Gastroesophageal sphincter (tissue), 4 donors: Measurements from ENCODE around the gene FSHB. TPM values are rescaled to one million over a fixed set of nuclear protein-coding genes. Genes with fewer than 3 reads are reported as not detected.

Experiments used
- ATAC-seq: fragments of 150-250 bp; one replicate; pipeline ENCODE4 v1.9.1; 2016; ENCODE audit warnings: mild to moderate bottlenecking, moderate library complexity
- H3K27ac ChIP-seq, 4 donors: fragments of 200-600 bp; sonication (generic) in 3 of 4; 1 replicate in 3 of 4; 2 replicates in 1 of 4; pipeline ENCODE4 v1.5.1; 2016 to 2019
- H3K27me3 ChIP-seq: fragments of 200-600 bp; sonication (generic); one replicate; pipeline ENCODE4 v1.5.1; 2019
- H3K36me3 ChIP-seq, 2 donors: fragments of 200-600 bp; sonication (generic); one replicate each; pipeline ENCODE4 v1.5.1; 2019; ENCODE audit warnings: control low read depth in 1 of 2
- H3K4me1 ChIP-seq, 3 donors: fragments of 200-600 bp; sonication (generic); 1 replicate in 2 of 3; 2 replicates in 1 of 3; pipeline ENCODE4 v1.5.1; 2016 to 2019; ENCODE audit warnings: control low read depth in 2 of 3
- H3K4me3 ChIP-seq, 2 donors: fragments of 200-600 bp; sonication (generic); one replicate each; pipeline ENCODE4 v1.5.1; 2019; ENCODE audit warnings: mild to moderate bottlenecking in 1 of 2, moderate library complexity in 1 of 2
- H3K9me3 ChIP-seq, 3 donors: fragments of 200-600 bp; sonication (generic); one replicate each; pipeline ENCODE4 v1.5.1; 2017 to 2019; ENCODE audit warnings: control low read depth in 2 of 3
- CTCF ChIP-seq, 4 experiments: fragments of 200-600 bp in 2 of 4; fragments of 450-650 bp in 2 of 4; sonication (generic) in 1 of 4; IDR thresholded peaks; one replicate each; pipeline ENCODE4 v1.5.1; 2017 to 2019; ENCODE audit warnings: antibody characterized with exemption in 4 of 4, mild to moderate bottlenecking in 2 of 4, moderate library complexity in 2 of 4
- EP300 ChIP-seq: sonication (generic); formaldehyde crosslinking; IDR thresholded peaks from one replicate; pipeline ENCODE4 v1.6.1; 2017; ENCODE audit warnings: antibody characterized with exemption, mild to moderate bottlenecking
- POLR2A ChIP-seq, 2 donors: fragments of 450-650 bp; IDR thresholded peaks; one replicate each; pipeline ENCODE4 v1.6.1; 2017; ENCODE audit warnings: antibody characterized with exemption in 2 of 2, mild to moderate bottlenecking in 2 of 2, moderate library complexity in 1 of 2
- POLR2AphosphoS5 ChIP-seq: sonication (generic); formaldehyde crosslinking; IDR thresholded peaks from one replicate; pipeline ENCODE4 v1.6.1; 2017; ENCODE audit warnings: antibody characterized with exemption
- WGBS, 2 donors: methylation state at CpG; one replicate each; pipeline ENCODE4 v1.1.5; 2018; ENCODE audit warnings: low coverage in 1 of 2; 5-methylcytosine and 5-hydroxymethylcytosine counted together
- total RNA-seq, 4 donors: library from RNA; depleted of rRNA; stranded (reverse); fragments of >200 nt; gene quantifications; one replicate each; pipeline ENCODE4 v1.1.0, GENCODE V29; 2016

Gene FSHB
- total RNA-seq, 4 donors from 2014 or later = not detected

DNA sequence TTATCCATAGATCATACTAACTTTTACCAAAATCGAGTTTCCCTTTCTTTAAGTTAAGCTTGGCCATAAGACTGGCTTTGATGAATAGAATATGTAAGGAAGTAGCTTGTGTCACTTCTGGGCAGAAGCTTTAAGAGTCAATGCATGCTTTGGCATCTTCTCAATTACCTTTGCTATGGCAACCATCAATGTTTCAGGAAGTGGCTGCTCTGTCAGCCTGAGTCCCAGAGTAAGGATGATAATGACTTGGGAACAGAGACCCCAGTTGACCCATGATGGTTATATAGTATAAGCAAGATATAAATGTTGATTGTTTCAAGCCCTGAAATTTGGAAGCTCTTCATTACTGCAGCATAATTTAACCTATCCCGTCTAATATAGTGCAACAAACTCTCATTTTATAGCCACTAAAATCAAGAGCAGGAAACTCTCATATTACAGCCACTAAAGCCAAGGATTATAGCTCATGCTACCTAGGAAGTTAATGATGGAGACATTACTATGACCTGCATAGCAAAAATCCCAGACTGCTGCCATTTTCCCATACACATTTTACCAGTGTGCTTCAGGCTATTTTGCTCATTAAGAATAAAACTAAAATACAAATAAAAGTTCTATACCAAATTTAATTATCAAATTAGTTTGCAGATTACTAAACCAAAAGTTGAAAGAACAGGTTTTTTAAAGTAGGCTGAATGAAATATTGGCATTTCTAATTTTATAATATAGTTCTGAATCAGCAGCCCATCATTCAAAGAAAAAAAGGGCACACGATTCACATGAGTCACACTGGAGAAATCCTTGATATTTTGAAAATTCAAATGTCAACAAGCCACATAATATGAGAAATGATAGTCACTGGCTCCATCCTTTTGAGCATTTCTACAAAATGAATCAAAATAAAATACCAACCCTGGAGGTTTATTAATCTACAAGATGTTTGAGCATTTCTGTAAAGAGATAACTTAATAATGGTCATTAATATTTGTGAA, 23.8 kb downstream of the FSHB start:
- Histone ChIP-seq H3K4me1 (no peaks in the 10 kb centered on the region), H3K4me3 (no peak overlapping the region), H3K27me3 (no peaks in the 10 kb centered on the region), H3K36me3 (no peaks in the 10 kb centered on the region), H3K27ac (no peak overlapping the region), H3K9me3 (no peaks in the 10 kb centered on the region)
- TF ChIP-seq POLR2AphosphoS5 = no peak
- ATAC-seq = no peak
- 47 to 64% methylated on average over 2 to 3 of the region's 3 CpGs for WGBS, 2 donors

- WGBS, 2 donors = 58 to 65% methylated on average over 5 of the region's 5 CpGs
- Histone ChIP-seq H3K27ac (no peak overlapping the region), H3K27me3 (no peaks in the 10 kb centered on the region), H3K9me3 (no peaks in the 10 kb centered on the region), H3K36me3 (no peaks in the 10 kb centered on the region), H3K4me3 (no peak overlapping the region), H3K4me1 (no peaks in the 10 kb centered on the region)
- ATAC-seq = no peak
- TF ChIP-seq POLR2A (IDR thresholded peaks at IDR 0.05) (no peak), EP300 (no peak), CTCF (IDR thresholded peaks at IDR 0.05) (no peak), POLR2AphosphoS5 (no peak)
Measured at GRCh38 chr11:30255637-30256036, 24.8 kb downstream of the FSHB start.

DNA sequence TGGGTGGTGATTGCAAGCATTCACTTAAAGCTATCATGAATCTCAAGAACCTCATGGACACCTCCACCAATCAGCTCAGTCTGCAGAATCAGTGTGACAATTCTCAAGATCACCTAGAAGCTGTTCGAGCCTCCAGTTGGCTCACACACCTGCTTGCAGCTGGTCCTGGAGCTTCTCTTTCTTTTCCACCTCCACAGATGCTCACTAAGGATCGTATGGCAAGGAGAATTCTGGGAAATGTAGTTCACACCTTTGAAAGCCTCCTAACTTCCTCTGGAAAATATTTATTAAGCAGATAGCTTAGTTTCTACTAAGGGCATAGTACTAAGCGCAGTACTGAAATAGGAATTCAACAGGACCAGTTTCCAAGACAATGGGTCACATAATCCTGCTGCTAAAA, 26.2 kb downstream of the FSHB start:
- ATAC-seq = no peak
- H3K36me3 ChIP-seq = no peaks in the 10 kb centered on the region
- no peaks in the 10 kb centered on the region for H3K4me1 ChIP-seq
- no peak overlapping the region for H3K27ac ChIP-seq
- H3K27me3 ChIP-seq = no peaks in the 10 kb centered on the region
- WGBS, 2 donors = 65 to 75% methylated on average over 2 to 3 of the region's 3 CpGs
- no peak overlapping the region for H3K4me3 ChIP-seq
- H3K9me3 ChIP-seq = no peaks in the 10 kb centered on the region
- no peak for TF ChIP-seq CTCF (IDR thresholded peaks at IDR 0.05)
- no peak for TF ChIP-seq POLR2A (IDR thresholded peaks at IDR 0.05)
- TF ChIP-seq EP300 = no peak
- no peak for TF ChIP-seq POLR2AphosphoS5

DNA sequence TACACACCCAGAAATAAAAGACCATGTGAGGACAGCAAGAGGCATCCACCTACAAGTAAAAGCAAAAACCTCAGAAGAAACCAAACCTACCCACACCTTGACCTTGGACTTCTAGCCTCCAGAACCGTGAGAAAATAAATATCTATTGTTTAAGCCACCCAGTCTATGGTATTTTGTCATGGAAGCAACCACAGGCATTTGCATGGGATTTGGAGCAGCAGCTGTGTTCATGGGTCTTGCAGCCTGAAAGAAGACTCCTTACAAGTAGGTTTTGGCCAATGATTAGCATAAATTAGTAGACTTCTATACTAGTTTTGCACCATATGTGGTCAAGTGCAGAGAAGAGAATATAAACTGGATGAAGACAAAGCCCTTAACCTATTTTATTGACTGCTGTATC, 27.9 kb downstream of the FSHB start:
- no peak for TF ChIP-seq CTCF (IDR thresholded peaks at IDR 0.05)
- Histone ChIP-seq H3K27ac (no peak overlapping the region), H3K9me3 (no peaks in the 10 kb centered on the region), H3K4me1 (no peaks in the 10 kb centered on the region), H3K4me3 (no peak overlapping the region), H3K27me3 (no peaks in the 10 kb centered on the region), H3K36me3 (no peaks in the 10 kb centered on the region)
- 45 to 85% methylated on average over 1 of the region's 1 CpG for WGBS, 2 donors
- no peak for ATAC-seq

DNA sequence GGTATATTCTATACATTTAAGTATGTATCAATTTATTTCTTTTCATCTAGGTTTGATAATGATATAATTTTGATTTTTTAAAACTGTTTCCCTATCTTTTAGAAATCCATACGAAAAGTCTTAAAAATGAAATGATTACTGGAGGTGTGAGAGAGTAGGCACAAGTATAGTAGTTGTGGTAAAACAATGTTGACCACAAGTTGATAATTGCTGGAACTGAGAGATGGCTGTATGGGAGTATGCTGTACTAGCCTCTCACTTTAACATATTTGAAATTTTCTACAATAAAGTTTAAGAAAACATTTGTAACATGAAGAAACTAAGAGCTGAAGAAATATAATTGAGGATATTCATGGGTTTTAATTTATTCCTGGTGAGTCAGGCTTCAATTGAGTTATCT, 30.0 kb downstream of the FSHB start:
- no peak for TF ChIP-seq POLR2AphosphoS5
- no peak for TF ChIP-seq POLR2A (IDR thresholded peaks at IDR 0.05)
- no peak for TF ChIP-seq EP300
- TF ChIP-seq CTCF (IDR thresholded peaks at IDR 0.05) = no peak
- H3K4me3 ChIP-seq = no peak overlapping the region
- H3K27me3 ChIP-seq = no peaks in the 10 kb centered on the region
- no peak overlapping the region for H3K27ac ChIP-seq
- no peaks in the 10 kb centered on the region for H3K4me1 ChIP-seq
- WGBS, 2 donors = 81% methylated on average over 1 of the region's 1 CpG; no CpG with 5 or more reads in 1 of the 2 donors
- no peak for ATAC-seq
- no peaks in the 10 kb centered on the region for H3K36me3 ChIP-seq
- no peaks in the 10 kb centered on the region for H3K9me3 ChIP-seq
